HCT116 (cell line): ENCODE results near the gene C12orf75. TPM values are rescaled to one million over a fixed set of nuclear protein-coding genes. Genes with fewer than 3 reads are reported as not detected.

Source experiments
- ATAC-seq: fragments of 200-7000 bp; cut with Tn5 transposase; 2 replicates; pipeline ENCODE4 v1.9.1; 2020; ENCODE audit warnings: mild to moderate bottlenecking, moderate library complexity
- BruUV-seq: library from RNA; stranded (reverse); fragments of 400-500 nt; replicated peaks from 2 replicates; lab custom pipeline; 2021; lab: Mats Ljungman, UMichigan
- CTCF ChIA-PET: fragments of 300-600 bp; sonication (Branson Sonifier 250); formaldehyde crosslinking; loops from one replicate; lab custom pipeline; 2021; ENCODE audit warnings: antibody characterized with exemption; lab: Charles Lee
- POLR2A ChIA-PET: fragments of 300-600, 350-600 bp; sonication (Branson Sonifier 250); formaldehyde crosslinking; loops from one replicate; lab custom pipeline; 2021; ENCODE audit warnings: antibody characterized with exemption; lab: Charles Lee
- RAD21 ChIA-PET, 2 experiments: fragments of 300-600 bp; sonication (Branson Sonifier 250); formaldehyde crosslinking; loops; one replicate each; lab custom pipeline; 2023; ENCODE audit warnings: low total read pairs in 2 of 2; ENCODE audit not compliant: uncharacterized antibody in 2 of 2, unreplicated experiment in 2 of 2, low non-redundant PET in 1 of 2; lab: Charles Lee
- DNase-seq: peaks from one replicate; pipeline ENCODE4 v3.0.0-alpha.2; 2010; ENCODE audit warnings: low read depth, low spot score
- H2AFZ ChIP-seq: fragments of 200-600 bp; shearing (Covaris generic), sonication (generic); 2 replicates; pipeline ENCODE4 v1.6.1; 2017; ENCODE audit warnings: low read depth, mixed run types, mixed read lengths, antibody characterized with exemption, low read length; ENCODE audit not compliant: poor library complexity, severe bottlenecking
- H3K27ac ChIP-seq: 2 replicates; pipeline ENCODE4 v1.5.1; 2012; ENCODE audit warnings: low read depth, low read length
- H3K27me3 ChIP-seq: fragments of 200-600 bp; sonication (generic); 2 replicates; pipeline ENCODE4 v1.6.1; 2016; ENCODE audit warnings: mixed run types, low read length, mixed read lengths; ENCODE audit not compliant: insufficient read depth
- H3K36me3 ChIP-seq, 2 experiments: fragments of 200-500 bp in 1 of 2; fragments of 200-600 bp in 1 of 2; sonication (Bioruptor generic) in 1 of 2; sonication (generic) in 1 of 2; 2 replicates each; pipeline versions ENCODE4 v1.5.1 to v1.6.1; 2014 to 2016; ENCODE audit warnings: low read length in 2 of 2, inconsistent platforms in 1 of 2, mixed read lengths in 1 of 2, mixed run types in 1 of 2; ENCODE audit not compliant: insufficient read depth in 2 of 2, control insufficient read depth in 1 of 2
- H3K4me1 ChIP-seq, 2 experiments: fragments of 200-600 bp in 1 of 2; sonication (generic) in 1 of 2; 2 replicates each; pipeline versions ENCODE4 v1.5.1 to v1.6.1; 2012 to 2017; ENCODE audit warnings: low read length in 2 of 2, inconsistent platforms in 1 of 2, mild to moderate bottlenecking in 1 of 2, mixed read lengths in 1 of 2, mixed run types in 1 of 2, moderate library complexity in 1 of 2; ENCODE audit not compliant: insufficient read depth in 2 of 2, control insufficient read depth in 1 of 2
- H3K4me2 ChIP-seq: fragments of 200-600 bp; sonication (generic); 2 replicates; pipeline ENCODE4 v1.6.1; 2017; ENCODE audit warnings: mixed run types, low read length, mixed read lengths
- H3K4me3 ChIP-seq, 2 experiments: fragments of 200-600 bp in 1 of 2; sonication (generic) in 1 of 2; replicated peaks in 1 of 2; 2 replicates each; pipeline ENCODE4 v1.5.1; 2011 to 2016; ENCODE audit warnings: low read length in 2 of 2, control low read depth in 1 of 2, low read depth in 1 of 2, mild to moderate bottlenecking in 1 of 2, mixed read lengths in 1 of 2, mixed run types in 1 of 2
- H3K79me2 ChIP-seq: fragments of 200-600 bp; sonication (generic); 2 replicates; pipeline ENCODE4 v1.6.1; 2017; ENCODE audit warnings: mild to moderate bottlenecking, mixed run types, low read length, moderate library complexity, mixed read lengths; ENCODE audit not compliant: insufficient read depth
- H3K9ac ChIP-seq: fragments of 200-600 bp; sonication (generic); 2 replicates; pipeline ENCODE4 v1.6.1; 2016; ENCODE audit warnings: low read length, mixed read lengths
- H3K9me2 ChIP-seq: fragments of 200-600 bp; sonication (generic), shearing (Covaris generic); 2 replicates; pipeline ENCODE4 v1.6.1; 2017; ENCODE audit warnings: mixed run types, mild to moderate bottlenecking, moderate library complexity; ENCODE audit not compliant: insufficient read depth
- H3K9me3 ChIP-seq, 2 experiments: fragments of 200-500 bp in 1 of 2; fragments of 200-600 bp in 1 of 2; sonication (Bioruptor generic) in 1 of 2; sonication (generic) in 1 of 2; 2 replicates each; pipeline ENCODE4 v1.6.1; 2014 to 2017; ENCODE audit warnings: low read length in 2 of 2, mixed read lengths in 2 of 2, inconsistent platforms in 1 of 2, low read depth in 1 of 2, mild to moderate bottlenecking in 1 of 2, mixed run types in 1 of 2, moderate library complexity in 1 of 2; ENCODE audit not compliant: control insufficient read depth in 1 of 2, insufficient read depth in 1 of 2
- H4K20me1 ChIP-seq: fragments of 200-600 bp; sonication (generic), shearing (Covaris generic); 2 replicates; pipeline ENCODE4 v1.6.1; 2017; ENCODE audit warnings: mixed run types, mild to moderate bottlenecking, moderate library complexity; ENCODE audit not compliant: insufficient read depth
- ATF3 ChIP-seq: IDR thresholded peaks from 2 replicates; pipeline ENCODE4 v1.6.1; 2012
- ELF1 ChIP-seq: IDR thresholded peaks from 2 replicates; pipeline ENCODE4 v1.6.1; 2012; ENCODE audit warnings: low read depth, borderline replicate concordance
- EZH2 ChIP-seq: fragments of 200-600 bp; sonication (generic); IDR thresholded peaks from 2 replicates; pipeline ENCODE4 v1.6.1; 2017; ENCODE audit warnings: antibody characterized with exemption, mixed run types
- EZH2phosphoT487 ChIP-seq: fragments of 200-600 bp; IDR thresholded peaks from 2 replicates; pipeline ENCODE4 v1.6.1; 2018; ENCODE audit warnings: antibody characterized with exemption, borderline replicate concordance
- POLR2A ChIP-seq: IDR thresholded peaks from 2 replicates; pipeline ENCODE4 v1.7.0; 2011; ENCODE audit warnings: borderline replicate concordance; ENCODE audit not compliant: insufficient read depth, insufficient read length; ENCODE audit errors: extremely low read depth
- SIN3A ChIP-seq: IDR thresholded peaks from 2 replicates; pipeline ENCODE4 v1.6.1; 2012; ENCODE audit warnings: low read depth
- intact Hi-C: fragments of 100-400 bp; cut with micrococcal nuclease; formaldehyde crosslinking; loops from 2 replicates; pipeline ENCODE4 v1.10.0; 2022
- total RNA-seq: library from RNA; stranded (reverse); gene quantifications from one replicate; pipeline ENCODE4 v1.2.1, GENCODE V29; 2021; ENCODE audit not compliant: unreplicated experiment
- TF ChIP-seq, protein P1 (sequence below), 3 experiments: fragments of 200-600 bp in 1 of 3; sonication (generic) in 1 of 3; IDR thresholded peaks in 2 of 3; conservative IDR thresholded peaks in 1 of 3; 2 replicates each; pipeline ENCODE4 v1.5.1; 2012 to 2017; ENCODE audit warnings: low read depth in 2 of 3, low read length in 2 of 3, antibody characterized with exemption in 1 of 3, borderline replicate concordance in 1 of 3, control low read depth in 1 of 3, mild to moderate bottlenecking in 1 of 3, mixed read lengths in 1 of 3, mixed run types in 1 of 3, moderate library complexity in 1 of 3; ENCODE audit not compliant: insufficient read depth in 1 of 3
- TF ChIP-seq, protein P2 (sequence below): IDR thresholded peaks from 2 replicates; pipeline ENCODE4 v1.6.1; 2012

Gene C12orf75
- total RNA-seq, 1 experiment from 2014 or later, result 81.0 TPM

- 0 out of 2 replicates have a peak, but pooled peaks cover 3% of the 10 kb centered on the region for H3K9me2 ChIP-seq
- H3K36me3 ChIP-seq, result no peaks in the 10 kb centered on the region
- POLR2A ChIA-PET, result no interaction called here
- BruUV-seq, result no TSS peak
- no peak overlapping the region for H2AFZ ChIP-seq
- H3K4me1 ChIP-seq, result no peaks in the 10 kb centered on the region
- intact Hi-C loops, result no loop called here
- TF ChIP-seq SIN3A (no peak), EZH2 (no peak), POLR2A (no peak), ATF3 (no peak), EZH2phosphoT487 (no peak), ELF1 (no peak)
- TF ChIP-seq, protein P1, sequence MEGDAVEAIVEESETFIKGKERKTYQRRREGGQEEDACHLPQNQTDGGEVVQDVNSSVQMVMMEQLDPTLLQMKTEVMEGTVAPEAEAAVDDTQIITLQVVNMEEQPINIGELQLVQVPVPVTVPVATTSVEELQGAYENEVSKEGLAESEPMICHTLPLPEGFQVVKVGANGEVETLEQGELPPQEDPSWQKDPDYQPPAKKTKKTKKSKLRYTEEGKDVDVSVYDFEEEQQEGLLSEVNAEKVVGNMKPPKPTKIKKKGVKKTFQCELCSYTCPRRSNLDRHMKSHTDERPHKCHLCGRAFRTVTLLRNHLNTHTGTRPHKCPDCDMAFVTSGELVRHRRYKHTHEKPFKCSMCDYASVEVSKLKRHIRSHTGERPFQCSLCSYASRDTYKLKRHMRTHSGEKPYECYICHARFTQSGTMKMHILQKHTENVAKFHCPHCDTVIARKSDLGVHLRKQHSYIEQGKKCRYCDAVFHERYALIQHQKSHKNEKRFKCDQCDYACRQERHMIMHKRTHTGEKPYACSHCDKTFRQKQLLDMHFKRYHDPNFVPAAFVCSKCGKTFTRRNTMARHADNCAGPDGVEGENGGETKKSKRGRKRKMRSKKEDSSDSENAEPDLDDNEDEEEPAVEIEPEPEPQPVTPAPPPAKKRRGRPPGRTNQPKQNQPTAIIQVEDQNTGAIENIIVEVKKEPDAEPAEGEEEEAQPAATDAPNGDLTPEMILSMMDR (IDR thresholded peaks at IDR 0.05 in 2 of 3, conservative IDR thresholded peaks at IDR 0.05 in 1 of 3; ENCODE audit: borderline replicate concordance in 1 of 3, insufficient read depth in 1 of 3, low read depth in 2 of 3, low read length in 2 of 3), result no peak
- TF ChIP-seq, protein P2, sequence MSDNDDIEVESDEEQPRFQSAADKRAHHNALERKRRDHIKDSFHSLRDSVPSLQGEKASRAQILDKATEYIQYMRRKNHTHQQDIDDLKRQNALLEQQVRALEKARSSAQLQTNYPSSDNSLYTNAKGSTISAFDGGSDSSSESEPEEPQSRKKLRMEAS, result no peak
- no peak overlapping the region for H3K27ac ChIP-seq
- RAD21 ChIA-PET, result no interaction called here
- no peaks in the 10 kb centered on the region for H4K20me1 ChIP-seq
- ATAC-seq (no peak), DNase-seq (no peak)
- H3K4me3 ChIP-seq, result no peak overlapping the region
- no peak overlapping the region for H3K4me2 ChIP-seq
- no peak overlapping the region for H3K9ac ChIP-seq
- CTCF ChIA-PET, result no interaction called here
- no peaks in the 10 kb centered on the region for H3K79me2 ChIP-seq
- H3K27me3 ChIP-seq, result no peaks in the 10 kb centered on the region
- no peaks in the 10 kb centered on the region for H3K9me3 ChIP-seq
These were observed 43.1 kb upstream of the C12orf75 start for GRCh38 chr12:105287408-105287807.
